IPS-18c (cell line): ENCODE measurements around the gene OTP.

Experiments
- H3K4me3 ChIP-seq: 2 replicates; pipeline ENCODE4 v1.7.0; 2013; ENCODE audit warnings: low read depth, mild to moderate bottlenecking, low read length, moderate library complexity; ENCODE audit not compliant: insufficient read depth
- H3K9me3 ChIP-seq: one replicate; pipeline ENCODE4 v1.6.1; 2013; ENCODE audit warnings: mild to moderate bottlenecking, low read length, moderate library complexity; ENCODE audit not compliant: control insufficient read depth, insufficient read depth

OTP gene

DNA sequence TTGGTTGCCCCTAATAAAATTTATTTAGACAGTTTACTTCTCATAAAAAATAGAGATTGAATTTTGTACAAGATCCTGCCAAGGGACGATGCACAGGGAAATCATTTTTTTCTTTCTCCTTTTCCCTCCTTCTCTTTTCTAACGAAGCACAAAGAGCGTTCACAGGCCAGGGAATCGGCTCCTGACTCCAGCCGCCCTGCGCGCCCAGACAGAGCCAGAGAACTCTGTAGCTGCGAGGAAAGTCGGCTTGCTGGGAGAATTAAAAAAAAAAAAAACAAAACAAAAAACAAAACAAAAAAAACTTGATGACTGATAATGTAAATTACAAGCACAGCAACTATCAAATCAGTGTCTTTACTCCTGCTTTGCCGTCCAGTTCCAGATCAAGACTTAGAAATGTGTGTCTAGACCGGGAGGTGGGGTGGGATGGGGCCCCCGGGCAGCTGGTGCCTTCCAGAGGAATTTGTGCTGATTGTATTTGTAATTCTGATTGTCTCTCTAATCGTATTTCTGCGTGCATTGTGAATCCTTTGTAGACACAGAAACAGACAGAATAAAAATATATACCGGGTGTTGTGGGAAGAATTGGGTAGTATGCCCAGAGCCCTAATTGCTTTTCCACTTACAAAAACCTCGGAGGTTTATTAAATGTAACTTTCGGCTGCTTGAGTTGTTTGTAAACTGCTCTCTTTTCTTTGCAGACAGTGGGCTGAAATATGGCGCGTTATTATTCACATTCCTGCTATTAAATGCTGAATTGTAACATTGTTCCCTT is 3.6 kb upstream of the OTP start:
- Histone ChIP-seq H3K9me3 (peaks cover 3% of the 10 kb centered on the region), H3K4me3 (no peak overlapping the region)

DNA sequence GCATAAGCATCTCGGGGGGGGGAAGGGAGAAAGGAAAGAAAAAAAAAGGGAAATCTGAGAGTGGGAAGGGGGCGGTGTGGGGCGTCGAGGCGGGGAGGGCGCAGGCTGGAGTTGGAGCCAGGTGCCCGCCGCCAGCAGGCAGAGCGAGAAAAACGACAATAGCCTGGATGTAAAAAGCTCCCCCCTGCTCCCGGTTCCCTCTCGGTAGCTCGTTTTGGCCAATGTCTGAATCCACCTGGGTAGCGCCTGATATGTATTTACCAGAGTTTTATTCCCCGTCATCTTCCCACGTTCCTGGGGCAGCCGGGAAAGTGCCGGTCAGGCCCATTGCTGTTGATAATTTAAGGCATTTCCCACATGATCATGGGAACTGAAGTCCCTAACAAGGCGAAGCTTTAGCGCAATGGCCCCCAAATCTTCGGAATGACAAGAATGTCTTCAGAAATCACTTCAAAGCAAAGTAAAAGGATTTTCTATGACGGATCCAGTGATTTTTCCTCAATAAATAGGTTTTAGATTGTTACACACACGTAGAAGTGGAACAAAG is 3.0 kb upstream of the OTP start:
- H3K4me3 ChIP-seq = no peak overlapping the region
- peaks cover 6% of the 10 kb centered on the region for H3K9me3 ChIP-seq

DNA sequence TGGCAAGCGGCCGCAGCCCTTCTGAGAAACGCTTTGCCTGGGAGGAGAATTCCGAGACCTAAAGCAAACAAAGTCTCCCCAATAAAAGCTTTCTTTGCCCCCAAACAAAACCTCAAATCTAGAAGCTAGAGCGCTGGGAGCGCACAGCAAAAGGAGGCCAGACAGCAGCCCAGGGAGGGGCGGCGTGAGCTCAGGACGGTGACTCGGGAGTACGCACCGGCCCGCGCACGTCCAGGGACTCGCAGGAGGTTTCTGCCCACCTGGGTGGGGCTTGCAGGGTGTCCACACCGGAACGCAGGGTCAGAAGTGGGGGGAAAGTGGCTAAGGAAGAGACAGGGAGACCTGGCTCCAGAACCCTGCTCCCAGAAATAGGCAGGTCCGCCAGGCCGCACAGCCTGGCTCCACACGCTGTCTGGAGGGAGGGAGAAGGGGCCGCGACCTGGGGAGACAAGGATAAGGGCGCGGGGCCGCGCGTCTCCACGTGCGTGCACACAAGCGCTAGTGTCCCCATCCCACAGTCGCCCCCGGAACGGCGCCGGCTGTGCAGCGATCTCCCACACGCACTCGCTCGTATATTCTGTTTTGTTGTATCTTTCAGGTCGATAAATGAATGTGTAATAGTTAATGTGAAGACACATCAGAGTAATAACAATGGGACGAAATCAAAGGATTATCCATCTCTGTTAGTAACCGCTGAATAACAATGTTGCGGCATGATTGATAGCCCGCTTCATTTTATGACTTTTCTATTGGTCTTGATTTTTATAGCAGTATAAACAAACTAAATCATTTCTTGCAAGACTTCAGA is 2.3 kb upstream of the OTP start:
- H3K4me3 ChIP-seq = 0 out of 2 replicates have a peak overlapping the region, but pooled peaks have one; percentile 9

DNA sequence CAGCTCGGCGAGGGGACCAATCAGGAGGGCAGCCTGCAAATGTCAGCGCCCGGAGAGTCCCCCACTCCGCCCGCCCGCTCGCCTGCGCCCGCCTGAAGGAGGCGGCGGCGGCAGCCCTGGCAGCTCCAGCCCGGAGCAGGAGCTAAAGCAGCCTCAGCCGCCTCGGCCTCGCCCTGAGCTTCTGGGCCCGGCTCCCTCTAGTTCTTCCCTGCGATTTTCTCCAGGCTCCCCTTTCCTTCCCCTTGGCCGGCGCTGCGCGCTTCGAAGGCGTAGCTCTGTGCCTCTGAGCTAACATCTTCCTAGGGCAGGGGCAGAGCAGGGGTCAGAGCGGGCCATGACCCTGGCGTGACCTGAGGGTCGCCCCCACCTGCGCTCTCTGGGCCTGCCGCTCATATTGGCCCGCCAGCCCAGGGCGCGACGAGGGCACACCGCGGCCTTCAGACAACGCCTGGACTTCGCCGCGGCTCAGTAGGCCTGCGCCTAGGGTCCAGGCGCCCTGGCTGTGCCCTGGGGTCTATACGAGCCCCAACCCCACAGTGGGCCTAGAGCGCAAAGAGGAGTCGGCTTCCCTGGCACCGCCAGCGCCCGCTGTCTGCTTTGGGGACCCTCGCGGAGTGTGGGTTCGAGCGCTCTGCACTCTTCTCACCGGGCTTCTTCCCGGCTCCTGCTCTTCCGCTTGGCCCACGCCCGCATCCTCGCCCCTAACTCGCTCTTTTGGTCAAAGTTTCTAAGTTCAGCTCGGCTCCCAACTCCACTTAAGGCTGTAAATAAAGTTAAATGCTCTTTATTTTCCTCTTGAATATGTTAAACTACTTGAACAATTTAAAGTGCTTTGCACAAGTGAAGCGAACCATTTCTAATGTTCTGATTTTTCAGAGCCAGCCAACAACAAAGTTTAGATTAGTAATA is 504 bp upstream of the OTP start:
- H3K4me3 ChIP-seq = peak overlapping the region; percentile 50
- peaks cover 4% of the 10 kb centered on the region for H3K9me3 ChIP-seq

More for the DNA sequence above, 2.3 kb upstream of the OTP start:
- H3K9me3 ChIP-seq = peaks cover 6% of the 10 kb centered on the region

DNA sequence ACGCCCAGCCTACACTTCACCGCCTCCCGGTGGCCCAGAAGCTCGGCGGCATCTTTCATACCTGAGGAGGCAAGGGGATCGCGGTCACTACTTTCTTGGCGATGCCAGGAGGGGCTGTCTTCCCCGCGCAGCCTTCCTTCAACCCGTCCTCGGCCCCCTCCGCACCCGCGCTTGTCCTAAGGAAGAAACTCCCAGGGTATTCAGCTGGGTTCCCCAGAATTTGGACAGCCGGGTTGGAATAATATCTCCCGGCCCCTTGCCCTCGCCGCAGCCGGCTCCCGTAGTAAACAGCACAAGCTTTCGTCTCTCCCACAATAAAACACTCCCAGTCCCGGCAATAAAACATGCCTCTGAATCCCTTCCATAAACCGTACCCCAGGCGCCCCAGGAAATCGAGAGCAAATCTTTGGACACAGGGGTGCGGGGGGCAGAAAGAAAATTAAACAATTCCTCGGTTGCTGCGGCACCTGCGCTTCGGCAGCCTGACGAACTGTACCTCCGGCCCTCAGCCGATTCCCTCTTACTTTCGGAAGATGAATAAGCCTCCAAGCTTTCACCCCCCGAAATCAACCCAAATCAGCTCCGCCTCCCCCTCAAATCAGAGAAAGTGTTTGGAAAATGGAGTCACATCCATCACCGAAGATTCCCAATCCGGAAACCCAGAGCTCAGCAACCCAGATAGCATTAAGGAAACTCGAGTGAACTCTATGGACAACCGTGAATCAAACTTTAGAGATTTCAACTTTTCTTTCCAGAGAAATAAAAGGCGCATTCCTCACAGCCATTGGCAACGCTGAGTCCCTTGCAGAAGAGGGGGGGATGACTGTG is 1.1 kb downstream of the OTP start:
- no peak overlapping the region for H3K4me3 ChIP-seq
- H3K9me3 ChIP-seq = peaks cover 4% of the 10 kb centered on the region

DNA sequence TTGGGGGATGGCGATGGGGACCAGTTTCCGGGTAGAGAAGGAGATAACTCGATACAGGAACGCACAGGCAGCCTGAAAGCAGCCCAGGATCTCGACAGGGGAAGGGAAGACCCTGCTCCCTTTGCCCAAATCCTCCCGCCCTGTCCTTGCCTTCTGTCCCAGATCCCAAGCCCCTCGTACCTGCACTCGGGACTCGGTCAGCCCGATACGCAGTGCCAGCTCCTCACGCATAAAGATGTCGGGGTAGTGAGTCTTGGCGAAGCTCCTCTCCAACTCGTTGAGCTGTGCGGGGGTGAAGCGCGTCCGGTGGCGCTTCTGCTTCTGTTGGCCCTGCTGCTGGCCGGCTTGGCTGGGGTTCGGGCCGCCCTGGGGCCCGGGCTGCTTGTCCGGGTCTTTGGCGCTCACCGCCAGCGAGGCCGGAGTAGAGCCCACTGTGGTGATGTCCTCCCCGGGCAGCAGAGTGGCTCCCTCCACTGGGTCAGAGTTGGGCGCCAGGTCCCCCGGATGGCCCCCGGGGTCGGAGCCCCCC is 1.8 kb downstream of the OTP start:
- H3K9me3 ChIP-seq = peaks cover 4% of the 10 kb centered on the region
- no peak overlapping the region for H3K4me3 ChIP-seq

DNA sequence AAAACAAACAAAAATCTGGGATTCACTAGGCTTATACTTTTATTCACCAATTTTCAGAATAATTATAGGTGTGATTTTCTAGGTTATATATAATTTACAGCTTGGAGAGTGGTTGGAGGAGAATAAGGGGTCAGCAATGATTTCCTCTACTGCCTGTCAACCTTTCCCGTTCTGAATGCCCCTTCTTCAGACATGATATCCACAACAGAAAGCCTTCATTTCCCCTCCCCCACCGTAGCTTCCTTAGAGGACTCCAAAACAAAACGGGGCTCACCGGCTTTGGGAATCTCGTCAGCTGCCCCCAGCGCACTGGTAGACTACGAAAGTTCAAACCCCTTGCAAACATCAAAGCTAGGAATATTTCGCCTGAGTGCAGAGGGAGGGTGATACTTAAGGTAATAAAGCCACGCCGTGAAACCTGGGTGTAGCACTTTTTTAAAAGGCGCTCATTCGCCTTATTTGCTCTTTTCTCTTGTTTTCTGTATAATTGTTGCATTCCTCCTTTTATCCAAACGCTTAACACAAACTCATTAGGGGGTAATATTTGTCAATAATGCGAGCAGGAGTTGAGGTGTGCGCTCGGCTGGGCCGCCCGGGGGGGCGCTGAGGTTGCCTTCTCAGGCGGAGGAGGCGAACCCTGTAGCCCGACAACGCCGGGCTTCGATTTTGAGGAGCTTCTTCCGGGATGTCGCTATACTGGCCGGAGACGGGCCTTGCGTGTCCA is 2.4 kb downstream of the OTP start:
- H3K4me3 ChIP-seq = no peak overlapping the region
- H3K9me3 ChIP-seq = peaks cover 4% of the 10 kb centered on the region

DNA sequence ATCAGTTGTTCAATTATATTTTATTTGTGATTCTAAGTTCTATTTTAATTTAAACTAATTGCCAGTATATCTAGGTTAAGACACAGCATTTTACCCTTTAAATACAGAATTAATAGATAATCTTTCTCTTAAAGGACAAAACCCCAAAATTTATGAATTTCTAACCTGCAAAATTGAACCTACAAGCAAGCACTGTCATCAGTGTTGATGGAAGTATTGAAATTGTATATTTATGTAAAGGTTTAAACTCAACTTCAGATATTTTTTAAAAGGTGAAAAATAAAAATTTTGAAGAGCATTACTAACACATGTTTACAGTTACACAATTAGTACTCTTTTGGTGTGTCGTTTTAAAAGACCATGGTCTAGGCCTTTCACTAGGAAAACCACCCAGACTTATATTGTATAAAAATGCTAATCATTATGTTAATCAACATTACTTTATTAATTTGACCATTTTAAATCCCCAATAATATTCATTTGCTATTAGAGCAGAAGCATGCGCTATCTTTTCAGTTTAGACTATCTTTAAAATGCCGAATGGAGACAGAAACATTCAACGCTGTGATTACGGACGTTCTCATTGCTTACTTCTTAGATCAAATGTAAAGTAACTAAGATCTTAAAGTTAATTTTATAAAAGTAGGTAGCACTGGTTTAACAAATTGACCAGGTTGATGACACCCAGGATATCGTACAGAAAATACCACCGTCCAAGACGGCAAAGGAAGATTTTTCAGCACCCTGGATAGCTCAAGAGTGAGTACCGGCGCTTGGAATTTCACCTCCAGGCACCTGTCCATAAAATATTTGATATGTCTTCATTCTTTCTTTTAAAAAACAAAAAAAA is 3.2 kb downstream of the OTP start:
- H3K4me3 ChIP-seq = no peak overlapping the region
- peaks cover 4% of the 10 kb centered on the region for H3K9me3 ChIP-seq

DNA sequence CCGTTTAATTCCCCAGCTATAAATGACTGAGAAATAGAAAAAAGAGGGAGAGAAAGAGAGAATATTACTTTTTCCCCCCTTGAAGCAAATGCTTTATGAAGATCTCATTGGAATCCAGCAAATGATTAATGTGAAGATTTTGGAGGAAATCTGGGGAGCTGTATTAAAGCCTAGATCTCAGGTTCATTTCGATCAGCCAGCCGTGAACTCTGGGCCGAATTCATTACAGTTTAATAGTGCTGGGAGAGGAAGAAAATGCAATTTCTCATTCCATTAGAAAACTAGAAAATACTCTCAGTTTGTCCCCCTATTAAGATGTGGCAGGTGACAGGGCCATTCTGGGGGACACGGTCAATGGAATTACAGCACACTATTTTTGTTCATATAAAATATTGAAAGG is 4.8 kb downstream of the OTP start:
- Histone ChIP-seq H3K4me3 (no peak overlapping the region), H3K9me3 (peaks cover 4% of the 10 kb centered on the region)

DNA sequence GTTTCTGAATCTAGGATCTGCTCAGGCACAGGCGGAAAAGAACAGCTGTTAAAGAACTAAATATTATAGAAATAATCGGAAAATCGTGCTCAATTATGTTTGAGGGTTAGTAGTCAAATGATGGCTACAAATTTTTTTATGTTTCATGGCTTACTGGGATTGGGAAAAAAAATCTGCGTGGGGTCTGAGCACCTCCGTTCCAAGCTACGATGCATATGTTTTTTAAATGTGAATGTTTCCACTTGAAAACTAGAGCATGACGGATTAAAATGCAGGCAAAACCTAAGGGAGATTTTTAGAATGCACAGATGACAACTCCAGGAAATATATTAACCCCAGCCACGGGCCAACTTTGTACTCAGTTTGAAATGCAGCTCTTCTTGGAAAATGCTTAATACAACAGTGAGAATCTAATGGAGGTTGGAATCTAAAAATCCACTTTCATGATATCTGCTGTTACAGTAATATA is 5.3 kb downstream of the OTP start:
- H3K9me3 ChIP-seq = peaks cover 4% of the 10 kb centered on the region
- no peak overlapping the region for H3K4me3 ChIP-seq

DNA sequence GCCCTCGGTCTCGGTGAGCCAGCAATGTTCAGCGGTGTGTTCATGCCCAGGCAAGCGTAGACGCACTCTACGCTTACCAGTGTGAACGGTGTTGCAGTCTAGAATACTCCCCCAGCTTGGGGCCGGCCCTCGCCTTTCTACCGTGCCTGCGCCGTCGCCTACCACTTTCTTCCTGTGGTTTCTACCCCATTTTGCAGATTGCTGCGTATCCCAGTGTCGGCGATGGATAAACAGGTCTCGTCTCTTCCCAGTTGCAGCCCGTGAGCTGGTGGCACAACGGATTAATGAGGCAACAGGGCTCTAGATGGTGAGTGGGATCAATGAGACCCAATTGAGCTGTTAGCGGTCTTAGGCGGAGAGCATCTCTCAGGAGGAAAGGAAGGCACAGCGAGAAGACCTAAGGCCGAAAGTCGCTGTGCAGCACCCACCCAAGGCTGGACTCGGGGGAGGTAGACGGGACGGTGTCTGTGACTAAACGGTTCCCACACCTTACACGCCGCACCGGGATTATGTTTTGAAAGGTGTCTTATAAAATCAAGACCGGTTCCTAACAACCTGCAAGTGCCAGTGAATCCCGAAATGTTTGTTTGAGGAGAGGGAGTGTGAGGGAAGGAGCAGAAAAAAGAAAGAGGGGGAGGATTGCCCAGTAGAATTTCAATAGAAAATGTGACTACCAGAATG is 5.8 kb downstream of the OTP start:
- peaks cover 4% of the 10 kb centered on the region for H3K9me3 ChIP-seq
- H3K4me3 ChIP-seq = no peak overlapping the region

DNA sequence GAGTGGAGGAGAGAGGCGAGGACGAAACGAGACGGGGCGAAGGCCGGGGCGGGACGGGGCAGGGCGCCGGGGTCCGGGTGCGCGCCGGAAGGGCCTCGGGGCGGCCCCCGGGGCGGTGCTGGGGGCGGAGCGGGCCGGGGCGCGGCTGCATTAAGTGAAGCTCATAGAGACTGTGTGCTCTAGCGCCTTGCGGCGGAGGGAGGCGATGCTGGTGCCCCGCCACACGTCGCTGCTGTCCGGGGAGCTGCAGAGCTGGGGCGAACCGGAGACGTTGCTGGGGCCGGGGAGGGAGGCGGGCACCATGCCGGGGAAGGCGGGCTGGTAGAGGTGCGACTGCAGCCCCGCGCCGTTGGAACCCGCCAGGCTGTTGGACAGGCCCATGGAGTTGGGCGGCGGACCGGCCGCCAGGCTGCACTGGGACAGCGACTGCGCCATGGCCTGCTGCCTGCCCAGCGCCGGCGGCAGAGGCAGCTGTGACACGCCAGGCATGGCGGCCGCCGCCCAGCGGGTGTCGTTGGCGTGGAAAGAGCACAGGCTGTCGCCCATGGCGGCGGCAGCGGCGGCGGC is 8.3 kb downstream of the OTP start:
- Histone ChIP-seq H3K9me3 (no peaks in the 10 kb centered on the region), H3K4me3 (peak overlapping the region; percentile 53)

DNA sequence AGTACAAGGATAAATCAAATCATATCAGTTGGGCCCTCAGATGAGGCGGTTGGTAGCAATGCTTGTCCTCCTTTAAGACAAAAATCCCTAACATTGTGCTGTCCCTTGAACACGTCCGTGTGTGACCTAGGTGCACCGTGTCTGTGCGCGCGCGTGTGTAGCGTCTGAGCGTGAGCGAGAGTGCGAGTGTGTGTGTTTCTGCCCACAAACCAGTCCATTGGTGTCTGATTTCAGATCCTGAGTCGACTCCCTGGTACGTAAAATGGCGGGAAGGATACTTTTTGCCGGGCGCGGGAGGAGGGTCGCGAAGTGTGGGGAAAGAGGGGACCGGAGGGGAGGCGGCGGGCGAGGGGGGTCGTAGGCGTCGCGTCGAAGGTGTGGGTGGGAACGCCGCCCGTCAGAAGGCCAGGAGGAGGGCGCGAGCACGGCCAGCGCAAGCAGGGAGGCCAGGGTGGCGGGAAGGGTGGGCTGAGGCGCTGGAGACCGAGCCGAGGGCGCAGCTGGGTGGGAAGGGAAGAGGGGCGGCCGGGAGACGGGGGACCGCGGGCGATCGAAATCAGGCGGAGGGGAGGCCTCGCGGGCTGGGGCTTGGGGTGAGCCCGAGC is 8.9 kb downstream of the OTP start:
- peak overlapping the region; percentile 53 for H3K4me3 ChIP-seq

More for the DNA sequence above, 8.9 kb downstream of the OTP start:
- no peaks in the 10 kb centered on the region for H3K9me3 ChIP-seq
